Upper lobe of left lung (tissue), 4 donors: ENCODE results near the gene OSBPL2.

Experiments
- EP300 ChIP-seq, 4 donors: sonication (generic); formaldehyde crosslinking; IDR thresholded peaks; one replicate each; pipeline ENCODE4 v1.5.1; 2017; ENCODE audit warnings: antibody characterized with exemption in 4 of 4, control low read depth in 2 of 4
- POLR2A ChIP-seq, 4 donors: fragments of 450-650 bp; IDR thresholded peaks; one replicate each; pipeline ENCODE4 v1.5.1; 2016 to 2017; ENCODE audit warnings: antibody characterized with exemption in 4 of 4, mild to moderate bottlenecking in 2 of 4
- POLR2AphosphoS5 ChIP-seq, 2 donors: sonication (generic); formaldehyde crosslinking; IDR thresholded peaks; one replicate each; pipeline ENCODE4 v1.5.1; 2017; ENCODE audit warnings: antibody characterized with exemption in 2 of 2
- TF ChIP-seq, protein P1 (sequence below), 6 experiments: fragments of 450-650 bp in 4 of 6; fragments of 200-600 bp in 2 of 6; sonication (generic) in 2 of 6; IDR thresholded peaks; one replicate each; pipeline ENCODE4 v1.5.1; 2016 to 2019; ENCODE audit warnings: antibody characterized with exemption in 6 of 6

- TF ChIP-seq, protein P1, sequence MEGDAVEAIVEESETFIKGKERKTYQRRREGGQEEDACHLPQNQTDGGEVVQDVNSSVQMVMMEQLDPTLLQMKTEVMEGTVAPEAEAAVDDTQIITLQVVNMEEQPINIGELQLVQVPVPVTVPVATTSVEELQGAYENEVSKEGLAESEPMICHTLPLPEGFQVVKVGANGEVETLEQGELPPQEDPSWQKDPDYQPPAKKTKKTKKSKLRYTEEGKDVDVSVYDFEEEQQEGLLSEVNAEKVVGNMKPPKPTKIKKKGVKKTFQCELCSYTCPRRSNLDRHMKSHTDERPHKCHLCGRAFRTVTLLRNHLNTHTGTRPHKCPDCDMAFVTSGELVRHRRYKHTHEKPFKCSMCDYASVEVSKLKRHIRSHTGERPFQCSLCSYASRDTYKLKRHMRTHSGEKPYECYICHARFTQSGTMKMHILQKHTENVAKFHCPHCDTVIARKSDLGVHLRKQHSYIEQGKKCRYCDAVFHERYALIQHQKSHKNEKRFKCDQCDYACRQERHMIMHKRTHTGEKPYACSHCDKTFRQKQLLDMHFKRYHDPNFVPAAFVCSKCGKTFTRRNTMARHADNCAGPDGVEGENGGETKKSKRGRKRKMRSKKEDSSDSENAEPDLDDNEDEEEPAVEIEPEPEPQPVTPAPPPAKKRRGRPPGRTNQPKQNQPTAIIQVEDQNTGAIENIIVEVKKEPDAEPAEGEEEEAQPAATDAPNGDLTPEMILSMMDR (IDR thresholded peaks at IDR 0.05): no peak
- TF ChIP-seq EP300 (IDR thresholded peaks at IDR 0.05) (no peak), POLR2A (IDR thresholded peaks at IDR 0.05) (no peak), POLR2AphosphoS5 (IDR thresholded peaks at IDR 0.05) (no peak)
Observed at GRCh38 chr20:62311150-62311549, 72.8 kb downstream of the OSBPL2 start.
